Hematopoietic multipotent progenitor cell (in vitro differentiated cells): ENCODE data around the gene TEX50. TPM values are rescaled to one million over a fixed set of nuclear protein-coding genes. Genes with fewer than 3 reads are reported as not detected.
A peak's percentile ranks its signal among the peaks of the same experiment; 100 is the strongest.
"Not testable (repeated sequence)": the region's sequence is repeated elsewhere in the genome, so short reads cannot be mapped to it uniquely, and the experiment has no call there.

Experiments
- DNase-seq, 3 donors: peaks; one replicate each; pipeline ENCODE4 v3.0.0-alpha.2; 2011 to 2015; ENCODE audit warnings: low read depth in 2 of 3, low spot score in 2 of 3
- total RNA-seq: library from RNA; depleted of rRNA; stranded (reverse); fragments of >200 nt; gene quantifications from one replicate; pipeline ENCODE4 v1.2.3, GENCODE V29; 2012

Gene TEX50
- not detected for total RNA-seq

GRCh38 chr1:173635116-173635515 is at the start of gene TEX50:
TEX50 (plus strand) TSS chr1:173635338; CDS start chr1:173635522, 184 bp downstream.
- DNase-seq = no peak

- no peak for DNase-seq
These were observed 44.6 kb upstream of the TEX50 start for GRCh38 chr1:173590557-173590956.

GRCh38 chr1:173591138-173591537 is 44.0 kb upstream of the TEX50 start:
- not testable (repeated sequence) for DNase-seq

- DNase-seq = no peak
These were observed 38.9 kb upstream of the TEX50 start for GRCh38 chr1:173596097-173596825.

GRCh38 chr1:173601588-173601987 is 33.5 kb upstream of the TEX50 start:
- DNase-seq = no peak

GRCh38 chr1:173603056-173603591 is 32.0 kb upstream of the TEX50 start, which contains the start of gene SLC9C2:
SLC9C2 (minus strand) TSS chr1:173603072; CDS start chr1:173601776, 1,296 bp downstream.
- peak in 1 of 3 donors; percentile 7 for DNase-seq

GRCh38 chr1:173608503-173609216 is 26.5 kb upstream of the TEX50 start:
- DNase-seq = no peak

GRCh38 chr1:173613086-173613485 is 22.1 kb upstream of the TEX50 start:
- DNase-seq = not testable (repeated sequence)

- no peak for DNase-seq
These were observed 18.3 kb upstream of the TEX50 start for GRCh38 chr1:173616859-173617258.

GRCh38 chr1:173627269-173627668 is 7.9 kb upstream of the TEX50 start:
- DNase-seq = no peak

- DNase-seq = no peak
These were observed 6.2 kb upstream of the TEX50 start for GRCh38 chr1:173628888-173629287.

GRCh38 chr1:173637236-173638042 is 2.3 kb downstream of the TEX50 start:
- not testable (repeated sequence) for DNase-seq

- DNase-seq = no peak
These were observed 3.2 kb downstream of the TEX50 start for GRCh38 chr1:173638043-173639021.

- DNase-seq = no peak
These were observed 4.0 kb downstream of the TEX50 start for GRCh38 chr1:173639102-173639501.

GRCh38 chr1:173642450-173643139 is 7.5 kb downstream of the TEX50 start:
- not testable (repeated sequence) for DNase-seq

- no peak for DNase-seq
These were observed 11.5 kb downstream of the TEX50 start for GRCh38 chr1:173646656-173647055.

- no peak for DNase-seq
These were observed 13.9 kb downstream of the TEX50 start for GRCh38 chr1:173648880-173649605.

GRCh38 chr1:173660306-173660705 is 25.2 kb downstream of the TEX50 start:
- no peak for DNase-seq
